ENCODE results near the gene PI4KA.
"Not testable (repeated sequence)": the region's sequence is repeated elsewhere in the genome, so short reads cannot be mapped to it uniquely, and the experiment has no call there.

Gene PI4KA

DNA sequence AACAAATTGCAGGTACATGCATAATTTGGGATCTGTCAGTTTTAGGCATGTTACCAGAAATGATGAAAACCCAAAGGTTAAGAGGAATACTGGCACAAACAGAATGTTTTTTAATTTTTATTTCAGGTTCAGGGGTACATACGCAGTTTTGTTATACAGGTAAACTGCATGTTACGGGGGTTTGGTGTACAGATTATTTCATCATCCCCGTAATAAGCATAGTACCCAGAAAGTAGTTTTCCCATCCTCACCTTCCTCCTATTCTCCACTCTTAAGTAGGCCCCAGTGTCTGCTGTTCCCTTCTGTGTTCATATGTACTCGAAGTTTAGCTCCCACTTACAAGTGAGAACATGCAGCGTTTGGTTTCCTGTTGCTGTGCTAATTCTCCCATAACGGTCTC, 33.0 kb downstream of the PI4KA start:
- in situ Hi-C loops (cut with HindIII; ENCODE audit: low sequenced_read_pairs) = no loop called here
- no peak for TF ChIP-seq CTCF (IDR thresholded peaks at IDR 0.05; ENCODE audit: low read depth, low read length)
- H3K4me3 ChIP-seq (ENCODE audit: low read depth, low read length) = no peak overlapping the region
- DNase-seq (ENCODE audit: low read depth, low spot score) = no peak

DNA sequence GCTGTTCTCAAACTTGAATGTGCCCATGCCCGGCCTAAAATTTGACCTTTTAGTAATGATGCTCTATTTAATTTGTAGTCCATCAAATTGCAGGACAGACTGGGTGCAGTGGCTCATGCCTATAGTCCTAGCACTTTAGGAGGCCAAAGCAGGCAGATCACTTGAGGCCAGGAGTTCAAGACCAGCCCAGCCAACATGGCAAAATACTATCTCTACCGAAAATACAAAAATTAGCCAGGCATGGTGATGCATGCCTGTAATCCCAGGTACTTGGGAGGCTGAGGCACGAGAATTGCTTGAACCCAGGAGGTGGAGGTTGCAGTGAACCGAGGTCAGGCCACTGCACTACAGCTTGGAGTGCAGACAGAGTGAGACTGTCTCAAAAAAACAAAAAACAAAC, 33.4 kb downstream of the PI4KA start:
- in situ Hi-C loops (cut with HindIII; ENCODE audit: low sequenced_read_pairs); DNase-seq (ENCODE audit: low read depth, low spot score); H3K4me3 ChIP-seq (ENCODE audit: low read depth, low read length): not testable (repeated sequence)

DNA sequence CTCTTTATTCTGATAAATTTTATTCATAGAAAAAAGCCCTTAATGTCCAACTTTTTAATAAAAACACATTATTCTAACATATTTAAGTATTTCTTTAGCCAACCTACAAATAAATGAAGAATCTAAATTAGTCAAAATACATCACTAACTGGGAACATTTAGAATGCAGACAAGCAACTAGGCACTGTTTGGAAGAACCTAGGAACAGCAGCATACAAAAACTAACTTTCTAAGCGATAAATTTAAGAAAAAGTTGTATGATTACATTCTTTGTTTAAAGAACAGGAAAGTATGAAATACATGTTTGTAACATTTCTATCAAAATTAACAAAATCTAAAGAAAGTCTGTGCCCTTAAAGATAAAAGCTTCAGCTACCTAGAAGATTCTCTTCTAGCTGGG, 35.3 kb downstream of the PI4KA start:
- no peak for DNase-seq (ENCODE audit: low read depth, low spot score)
- TF ChIP-seq CTCF (IDR thresholded peaks at IDR 0.05; ENCODE audit: low read depth, low read length) = no peak
- H3K4me3 ChIP-seq (ENCODE audit: low read depth, low read length) = no peak overlapping the region
- in situ Hi-C loops (cut with HindIII; ENCODE audit: low sequenced_read_pairs) = no loop called here

DNA sequence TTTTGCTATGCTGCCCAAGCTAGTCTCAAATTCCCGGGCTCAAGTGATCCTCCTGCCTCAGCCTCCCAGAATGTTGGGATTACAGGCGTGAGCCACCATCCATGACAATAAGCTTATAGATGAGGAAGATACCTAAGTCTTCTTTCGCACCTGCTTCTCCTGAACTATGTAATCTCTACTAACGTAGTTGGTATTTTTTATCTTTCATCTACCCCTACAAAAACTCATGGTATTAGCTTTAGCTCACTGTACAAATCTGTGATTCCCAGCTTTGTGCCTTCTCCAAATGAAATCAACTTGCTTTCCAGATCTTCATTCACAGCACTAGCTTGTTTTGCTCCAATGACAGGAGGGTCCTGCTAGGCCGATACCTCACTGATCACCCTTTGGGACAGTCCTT, 36.4 kb downstream of the PI4KA start:
- H3K4me3 ChIP-seq (ENCODE audit: low read depth, low read length) = no peak overlapping the region
- TF ChIP-seq CTCF (IDR thresholded peaks at IDR 0.05; ENCODE audit: low read depth, low read length) = no peak
- in situ Hi-C loops (cut with HindIII; ENCODE audit: low sequenced_read_pairs) = no loop called here
- no peak for DNase-seq (ENCODE audit: low read depth, low spot score)

- in situ Hi-C loops (cut with HindIII; ENCODE audit: low sequenced_read_pairs); DNase-seq (ENCODE audit: low read depth, low spot score): not testable (repeated sequence)
These were observed 36.8 kb downstream of the PI4KA start for GRCh38 chr22:20821717-20822239.

GRCh38 chr22:20819471-20819870, 39.1 kb downstream of the PI4KA start:
- TF ChIP-seq CTCF (IDR thresholded peaks at IDR 0.05; ENCODE audit: low read depth, low read length) = no peak

More at GRCh38 chr22:20821717-20822239, 36.8 kb downstream of the PI4KA start:
- H3K4me3 ChIP-seq (ENCODE audit: low read depth, low read length) = not testable (repeated sequence)

GRCh38 chr22:20818471-20818870, 40.1 kb downstream of the PI4KA start:
- in situ Hi-C loops (cut with HindIII; ENCODE audit: low sequenced_read_pairs) = no loop called here
- H3K4me3 ChIP-seq (ENCODE audit: low read depth, low read length) = no peak overlapping the region
- no peak for TF ChIP-seq CTCF (IDR thresholded peaks at IDR 0.05; ENCODE audit: low read depth, low read length)
- DNase-seq (ENCODE audit: low read depth, low spot score) = no peak

More at GRCh38 chr22:20819471-20819870, 39.1 kb downstream of the PI4KA start:
- H3K4me3 ChIP-seq (ENCODE audit: low read depth, low read length) = no peak overlapping the region
- DNase-seq (ENCODE audit: low read depth, low spot score) = no peak
- in situ Hi-C loops (cut with HindIII; ENCODE audit: low sequenced_read_pairs) = no loop called here

GRCh38 chr22:20816559-20816958, 42.1 kb downstream of the PI4KA start:
- no peak for DNase-seq (ENCODE audit: low read depth, low spot score)
- TF ChIP-seq CTCF (IDR thresholded peaks at IDR 0.05; ENCODE audit: low read depth, low read length) = no peak
- in situ Hi-C loops (cut with HindIII; ENCODE audit: low sequenced_read_pairs) = no loop called here
- H3K4me3 ChIP-seq (ENCODE audit: low read depth, low read length) = no peak overlapping the region
